CD4-positive, alpha-beta T cell treated with Interleukin-15 for 1 hour (primary cell): ENCODE data around the gene NLRC3.

Experiments used
- DNase-seq: peaks from one replicate; pipeline ENCODE4 v3.0.0-alpha.2; 2020

The NLRC3 gene

GRCh38 chr16:3578121-3578520, 918 bp upstream of the NLRC3 start:
- DNase-seq, result no peak

- no peak for DNase-seq
Observed at GRCh38 chr16:3576211-3576610, 992 bp downstream of the NLRC3 start.

GRCh38 chr16:3575491-3575890, 1.7 kb downstream of the NLRC3 start:
- DNase-seq, result no peak

GRCh38 chr16:3574195-3574594, 3.0 kb downstream of the NLRC3 start:
- no peak for DNase-seq

- no peak for DNase-seq
Observed at GRCh38 chr16:3573146-3573815, 3.9 kb downstream of the NLRC3 start.

GRCh38 chr16:3570420-3571062, 6.7 kb downstream of the NLRC3 start:
- DNase-seq, result no peak

GRCh38 chr16:3569851-3570250, 7.4 kb downstream of the NLRC3 start:
- no peak for DNase-seq

GRCh38 chr16:3566990-3567389, 10.2 kb downstream of the NLRC3 start:
- no peak for DNase-seq

- no peak for DNase-seq
Observed at GRCh38 chr16:3564889-3565141, 12.4 kb downstream of the NLRC3 start.

- no peak for DNase-seq
Observed at GRCh38 chr16:3564130-3564888, 12.9 kb downstream of the NLRC3 start.

- no peak for DNase-seq
Observed at GRCh38 chr16:3562914-3563480, 14.2 kb downstream of the NLRC3 start.

GRCh38 chr16:3561626-3562025, 15.6 kb downstream of the NLRC3 start:
- no peak for DNase-seq

- no peak for DNase-seq
Observed at GRCh38 chr16:3554351-3554928, 22.8 kb downstream of the NLRC3 start.

- no peak for DNase-seq
Observed at GRCh38 chr16:3553138-3553923, 23.9 kb downstream of the NLRC3 start.

- no peak for DNase-seq
Observed at GRCh38 chr16:3550851-3551847, 26.1 kb downstream of the NLRC3 start.

- no peak for DNase-seq
Observed at GRCh38 chr16:3549906-3550305, 27.3 kb downstream of the NLRC3 start.

GRCh38 chr16:3548859-3549258, 28.3 kb downstream of the NLRC3 start:
- DNase-seq, result no peak

- DNase-seq, result peak; percentile 30
Observed at GRCh38 chr16:3548445-3548844, 28.8 kb downstream of the NLRC3 start.

GRCh38 chr16:3546986-3547682, 30.1 kb downstream of the NLRC3 start:
- DNase-seq, result no peak

GRCh38 chr16:3542601-3543373, 34.4 kb downstream of the NLRC3 start:
- no peak for DNase-seq
